ENCODE data around the gene MTMR6.

GRCh38 chr13:25204863-25205262, 82.4 kb downstream of the MTMR6 start:
- TF ChIP-seq CTCF (IDR thresholded peaks at IDR 0.05): no peak
- no peak for TF ChIP-seq EP300 (IDR thresholded peaks at IDR 0.05)

All from tibial nerve (tissue), 4 donors.